ENCODE measurements around the gene OSR1.
"Not testable (repeated sequence)": the region's sequence is repeated elsewhere in the genome, so short reads cannot be mapped to it uniquely, and the experiment has no call there.

The OSR1 gene

GRCh38 chr2:19358242-19359020 lies at the start of gene OSR1:
Gene OSR1, minus strand, starts transcription at chr2:19358623. Its CDS starts 4,818 bp downstream, at chr2:19353805.
- H3K4me3 ChIP-seq (ENCODE audit: low read depth, low read length), result no peak within 1 kb of the TSS
- DNase-seq (ENCODE audit: low read depth), result no peak
- TF ChIP-seq CTCF (IDR thresholded peaks at IDR 0.05; ENCODE audit: insufficient read depth, low read depth, low read length, missing control alignments), result no peak

GRCh38 chr2:19403785-19404184 lies 45.4 kb upstream of the OSR1 start:
- H3K4me3 ChIP-seq (ENCODE audit: low read depth, low read length), result no peak overlapping the region
- TF ChIP-seq CTCF (IDR thresholded peaks at IDR 0.05; ENCODE audit: insufficient read depth, low read depth, low read length, missing control alignments), result no peak
- no peak for DNase-seq (ENCODE audit: low read depth)

GRCh38 chr2:19392191-19392590 lies 33.8 kb upstream of the OSR1 start:
- no peak overlapping the region for H3K4me3 ChIP-seq (ENCODE audit: low read depth, low read length)

GRCh38 chr2:19389469-19389868 lies 31.0 kb upstream of the OSR1 start:
- H3K4me3 ChIP-seq (ENCODE audit: low read depth, low read length); DNase-seq (ENCODE audit: low read depth): not testable (repeated sequence)

More at GRCh38 chr2:19392191-19392590, 33.8 kb upstream of the OSR1 start:
- no peak for TF ChIP-seq CTCF (IDR thresholded peaks at IDR 0.05; ENCODE audit: insufficient read depth, low read depth, low read length, missing control alignments)
- DNase-seq (ENCODE audit: low read depth), result no peak

- DNase-seq (ENCODE audit: low read depth), result no peak
- TF ChIP-seq CTCF (IDR thresholded peaks at IDR 0.05; ENCODE audit: insufficient read depth, low read depth, low read length, missing control alignments), result no peak
- H3K4me3 ChIP-seq (ENCODE audit: low read depth, low read length), result no peak overlapping the region
Measured at GRCh38 chr2:19380532-19380931, 22.1 kb upstream of the OSR1 start.

- H3K4me3 ChIP-seq (ENCODE audit: low read depth, low read length), result no peak overlapping the region
- no peak for TF ChIP-seq CTCF (IDR thresholded peaks at IDR 0.05; ENCODE audit: insufficient read depth, low read depth, low read length, missing control alignments)
- DNase-seq (ENCODE audit: low read depth), result no peak
Measured at GRCh38 chr2:19378939-19379338, 20.5 kb upstream of the OSR1 start.

GRCh38 chr2:19377717-19378116 lies 19.3 kb upstream of the OSR1 start:
- no peak overlapping the region for H3K4me3 ChIP-seq (ENCODE audit: low read depth, low read length)
- DNase-seq (ENCODE audit: low read depth), result no peak
- TF ChIP-seq CTCF (IDR thresholded peaks at IDR 0.05; ENCODE audit: insufficient read depth, low read depth, low read length, missing control alignments), result peak; percentile 20
